ENCODE results near the gene CABP1. TPM values are rescaled to one million over a fixed set of nuclear protein-coding genes. Genes with fewer than 3 reads are reported as not detected.

The CABP1 gene
- polyA plus RNA-seq, 3 donors, result 4.6 to 5.6 (median 4.7) TPM

- peak in 3 of 11 donors; percentile 50 to 69 (median 51) for DNase-seq (ENCODE audit: extremely low read depth in 1 of 11, low read depth in 9 of 11, low spot score in 4 of 11)
Observed at GRCh38 chr12:120710031-120710804, 69.8 kb downstream of the CABP1 start, which contains the start of gene UNC119B. UNC119B (plus strand) TSS chr12:120710458; CDS start chr12:120710475, 17 bp downstream.

GRCh38 chr12:120710805-120711296 is 70.4 kb downstream of the CABP1 start:
- DNase-seq (ENCODE audit: extremely low read depth in 1 of 11, low read depth in 9 of 11, low spot score in 4 of 11), result peak in 1 of 11 donors; percentile 23

- DNase-seq (ENCODE audit: extremely low read depth in 1 of 11, low read depth in 9 of 11, low spot score in 4 of 11), result no peak
Observed at GRCh38 chr12:120711411-120711810, 71.0 kb downstream of the CABP1 start.

GRCh38 chr12:120712610-120713009 is 72.2 kb downstream of the CABP1 start:
- DNase-seq (ENCODE audit: extremely low read depth in 1 of 11, low read depth in 9 of 11, low spot score in 4 of 11), result no peak

- DNase-seq (ENCODE audit: extremely low read depth in 1 of 11, low read depth in 9 of 11, low spot score in 4 of 11), result peak; percentile 49 to 84 (median 62)
Observed at GRCh38 chr12:120713861-120714482, 73.5 kb downstream of the CABP1 start.

Other genes starting within 250 kb of the CABP1 start
- 100 to 1,000 TPM; 293 to 337 (median 296) TPM for gene COX6A1, start 202.5 kb upstream of the CABP1 start, polyA plus RNA-seq (ENCODE audit: insufficient read length in 3 of 3)
- 10 to 100 TPM; 35.0 to 47.6 (median 42.7) TPM for gene TRIAP1, start 194.2 kb upstream of the CABP1 start, polyA plus RNA-seq (ENCODE audit: insufficient read length in 3 of 3)
- 10 to 100 TPM; 31.2 to 41.9 (median 38.5) TPM for gene GATC, start 194.2 kb upstream of the CABP1 start, polyA plus RNA-seq (ENCODE audit: insufficient read length in 3 of 3)
- gene SRSF9, start 170.9 kb upstream of the CABP1 start, polyA plus RNA-seq (ENCODE audit: insufficient read length in 3 of 3), result 100 to 1,000 TPM; 226 to 241 (median 238) TPM
- gene DYNLL1, start 144.5 kb upstream of the CABP1 start, polyA plus RNA-seq (ENCODE audit: insufficient read length in 3 of 3), result 100 to 1,000 TPM; 405 to 558 (median 530) TPM
- gene COQ5, start 111.5 kb upstream of the CABP1 start, polyA plus RNA-seq (ENCODE audit: insufficient read length in 3 of 3), result 10 to 100 TPM; 62.1 to 63.6 (median 62.6) TPM
- gene RNF10, start 106.3 kb upstream of the CABP1 start, polyA plus RNA-seq (ENCODE audit: insufficient read length in 3 of 3), result 100 to 1,000 TPM; 191 to 262 (median 196) TPM
- gene POP5, start 59.2 kb upstream of the CABP1 start, polyA plus RNA-seq (ENCODE audit: insufficient read length in 3 of 3), result 10 to 100 TPM; 48.0 to 58.1 (median 55.8) TPM
- 100 to 1,000 TPM; 172 to 190 (median 187) TPM for gene MLEC, start 46.5 kb downstream of the CABP1 start, polyA plus RNA-seq (ENCODE audit: insufficient read length in 3 of 3)
- 10 to 100 TPM; 65.3 to 81.1 (median 77.9) TPM for gene UNC119B, start 69.8 kb downstream of the CABP1 start, polyA plus RNA-seq (ENCODE audit: insufficient read length in 3 of 3)
- gene ACADS, start 85.2 kb downstream of the CABP1 start, polyA plus RNA-seq (ENCODE audit: insufficient read length in 3 of 3), result 10 to 100 TPM; 15.3 to 24.4 (median 23.0) TPM